Raji (cell line): ENCODE data around the gene CUEDC2.
A peak's percentile ranks its signal among the peaks of the same experiment; 100 is the strongest.

Source experiments
- POLR2A ChIP-seq: IDR thresholded peaks from 2 replicates; pipeline ENCODE4 v1.6.1; 2011; ENCODE audit warnings: low read depth, low read length, control low read depth; ENCODE audit not compliant: insufficient read depth

Gene CUEDC2

GRCh38 chr10:102460836-102461186 lies 28.4 kb upstream of the CUEDC2 start:
- TF ChIP-seq POLR2A = no peak

- no peak for TF ChIP-seq POLR2A
Observed at GRCh38 chr10:102458656-102459055, 26.3 kb upstream of the CUEDC2 start.

- no peak for TF ChIP-seq POLR2A
Observed at GRCh38 chr10:102457591-102458150, 25.3 kb upstream of the CUEDC2 start.

- TF ChIP-seq POLR2A = no peak
Observed at GRCh38 chr10:102455893-102456471, 23.6 kb upstream of the CUEDC2 start.

- TF ChIP-seq POLR2A = no peak
Observed at GRCh38 chr10:102453502-102453901, 21.1 kb upstream of the CUEDC2 start.

- TF ChIP-seq POLR2A = 0 out of 2 replicates have a peak, but pooled peaks have one; percentile 12
Observed at GRCh38 chr10:102452672-102453340, 20.4 kb upstream of the CUEDC2 start.

- TF ChIP-seq POLR2A = peak; percentile 44; the same call in 1 of the 2 replicates
Observed at GRCh38 chr10:102451105-102451969, 19.0 kb upstream of the CUEDC2 start, which contains the start of gene C10orf95. Gene C10orf95 (minus strand): TSS chr10:102451543. CDS start chr10:102451093, 450 bp downstream.

- peak; percentile 80 for TF ChIP-seq POLR2A
Observed at GRCh38 chr10:102450374-102451104, 18.2 kb upstream of the CUEDC2 start.

- TF ChIP-seq POLR2A = peak; percentile 94
Observed at GRCh38 chr10:102450124-102450373, 17.7 kb upstream of the CUEDC2 start.

GRCh38 chr10:102449321-102450123 lies 17.1 kb upstream of the CUEDC2 start:
- TF ChIP-seq POLR2A = no peak

- no peak for TF ChIP-seq POLR2A
Observed at GRCh38 chr10:102444851-102445250, 12.5 kb upstream of the CUEDC2 start.

- TF ChIP-seq POLR2A = no peak
Observed at GRCh38 chr10:102438374-102438773, 6.0 kb upstream of the CUEDC2 start.

- no peak for TF ChIP-seq POLR2A
Observed at GRCh38 chr10:102437515-102437914, 5.1 kb upstream of the CUEDC2 start.

GRCh38 chr10:102436312-102436711 lies 3.9 kb upstream of the CUEDC2 start:
- no peak for TF ChIP-seq POLR2A
